ENCODE data around the gene KCNJ14. TPM values are rescaled to one million over a fixed set of nuclear protein-coding genes. Genes with fewer than 3 reads are reported as not detected.
A peak's percentile ranks its signal among the peaks of the same experiment; 100 is the strongest.
"Not testable (repeated sequence)": the region's sequence is repeated elsewhere in the genome, so short reads cannot be mapped to it uniquely, and the experiment has no call there.

KCNJ14 gene
- total RNA-seq, 4 donors from 2014 or later, result 0.42 to 0.86 (median 0.51) TPM

GRCh38 chr19:48480558-48481500, 25.5 kb downstream of the KCNJ14 start:
- H3K27ac ChIP-seq (replicated peaks in 1 of 4), result peak overlapping the region; percentile 88 to 95 (median 94)
- no peaks in the 10 kb centered on the region for H3K27me3 ChIP-seq
- H3K36me3 ChIP-seq, result peaks cover 28 to 37% (median 36%) of the 10 kb centered on the region in 4 donors
- DNase-seq (ENCODE audit: extremely low spot score), result no peak
- peak overlapping the region; percentile 56 to 67 (median 64) for H3K4me3 ChIP-seq
- WGBS, result 7% methylated on average over 52 of the region's 52 CpGs
- TF ChIP-seq POLR2AphosphoS5 (IDR thresholded peaks at IDR 0.05) (peak; percentile 19 to 60), EP300 (IDR thresholded peaks at IDR 0.05) (no peak)
- intact Hi-C loops (cut with DNase I), result no loop called here
- H3K9me3 ChIP-seq, result no peaks in the 10 kb centered on the region
- H3K4me1 ChIP-seq, result peaks cover 25 to 32% (median 27%) of the 10 kb centered on the region in 4 donors

- Histone ChIP-seq H3K4me1 (peaks cover 25 to 32% (median 27%) of the 10 kb centered on the region in 4 donors), H3K36me3 (peaks cover 15 to 24% (median 24%) of the 10 kb centered on the region in 4 donors), H3K4me3 (no peak overlapping the region), H3K27me3 (no peaks in the 10 kb centered on the region), H3K27ac (replicated peaks in 1 of 4) (peak overlapping the region; percentile 38 to 95 (median 91)), H3K9me3 (no peaks in the 10 kb centered on the region)
- TF ChIP-seq CTCF (IDR thresholded peaks at IDR 0.05) (no peak), EP300 (IDR thresholded peaks at IDR 0.05) (no peak), POLR2A (IDR thresholded peaks at IDR 0.05; ENCODE audit: low read depth) (no peak), POLR2AphosphoS5 (IDR thresholded peaks at IDR 0.05) (no peak)
- no peak for DNase-seq (ENCODE audit: extremely low spot score)
- intact Hi-C loops (cut with DNase I), result no loop called here
- 72% methylated on average over 7 of the region's 7 CpGs for WGBS
Measured at GRCh38 chr19:48481846-48482639, 26.7 kb downstream of the KCNJ14 start.

GRCh38 chr19:48483301-48483700, 27.9 kb downstream of the KCNJ14 start:
- peaks cover 3 to 12% (median 11%) of the 10 kb centered on the region in 4 donors for H3K36me3 ChIP-seq
- 100% methylated on average over 1 of the region's 3 CpGs for WGBS
- DNase-seq (ENCODE audit: extremely low spot score), result no peak
- no peaks in the 10 kb centered on the region for H3K9me3 ChIP-seq
- no peak overlapping the region for H3K4me3 ChIP-seq
- no peaks in the 10 kb centered on the region for H3K27me3 ChIP-seq
- intact Hi-C loops (cut with DNase I), result no loop called here
- TF ChIP-seq EP300 (IDR thresholded peaks at IDR 0.05), result no peak
- no peak overlapping the region for H3K27ac ChIP-seq (replicated peaks in 1 of 4)
- H3K4me1 ChIP-seq, result peaks cover 34 to 43% (median 37%) of the 10 kb centered on the region in 4 donors

- H3K27me3 ChIP-seq, result no peaks in the 10 kb centered on the region
- peaks cover 0 to 1% (median under 1%) of the 10 kb centered on the region in 4 donors for H3K36me3 ChIP-seq
- 82% methylated on average over 16 of the region's 16 CpGs for WGBS
- H3K9me3 ChIP-seq, result no peaks in the 10 kb centered on the region
- H3K27ac ChIP-seq (replicated peaks in 1 of 4), result no peak overlapping the region
- intact Hi-C loops (cut with DNase I), result no loop called here
- no peak for DNase-seq (ENCODE audit: extremely low spot score)
- peaks cover 37 to 46% (median 38%) of the 10 kb centered on the region in 4 donors for H3K4me1 ChIP-seq
- no peak overlapping the region for H3K4me3 ChIP-seq
- TF ChIP-seq POLR2A (IDR thresholded peaks at IDR 0.05; ENCODE audit: low read depth) (no peak), EP300 (IDR thresholded peaks at IDR 0.05) (no peak), POLR2AphosphoS5 (IDR thresholded peaks at IDR 0.05) (no peak), CTCF (IDR thresholded peaks at IDR 0.05) (no peak)
Measured at GRCh38 chr19:48484247-48484893, 29.0 kb downstream of the KCNJ14 start.

- TF ChIP-seq EP300 (IDR thresholded peaks at IDR 0.05) (no peak), CTCF (IDR thresholded peaks at IDR 0.05) (no peak), POLR2AphosphoS5 (IDR thresholded peaks at IDR 0.05) (no peak), POLR2A (IDR thresholded peaks at IDR 0.05; ENCODE audit: low read depth) (no peak)
- Histone ChIP-seq H3K4me3 (no peak overlapping the region), H3K9me3 (no peaks in the 10 kb centered on the region), H3K27ac (replicated peaks in 1 of 4) (no peak overlapping the region), H3K36me3 (no peaks in the 10 kb centered on the region), H3K4me1 (peaks cover 34 to 47% (median 38%) of the 10 kb centered on the region in 4 donors), H3K27me3 (no peaks in the 10 kb centered on the region)
- 77% methylated on average over 29 of the region's 37 CpGs for WGBS
- DNase-seq (ENCODE audit: extremely low spot score), result no peak
- intact Hi-C loops (cut with DNase I), result no loop called here
Measured at GRCh38 chr19:48484931-48485612, 29.7 kb downstream of the KCNJ14 start.

GRCh38 chr19:48486706-48487105, 31.3 kb downstream of the KCNJ14 start:
- DNase-seq (ENCODE audit: extremely low spot score); H3K9me3 ChIP-seq; H3K27ac ChIP-seq (replicated peaks in 1 of 4); intact Hi-C loops (cut with DNase I); H3K4me3 ChIP-seq; H3K36me3 ChIP-seq: not testable (repeated sequence)
- WGBS, result 90% methylated on average over 10 of the region's 10 CpGs
- H3K27me3 ChIP-seq, result peaks cover 0 to 12% (median 4%) of the 10 kb centered on the region in 4 donors
- peaks cover 31 to 47% (median 39%) of the 10 kb centered on the region in 4 donors for H3K4me1 ChIP-seq
